ES-I3 (cell line): ENCODE results near the gene CHN1.

Experiments used
- H3K36me3 ChIP-seq: 2 replicates; pipeline ENCODE4 v1.6.1; 2013; ENCODE audit warnings: mild to moderate bottlenecking, low read length, control low read depth, moderate library complexity; ENCODE audit not compliant: insufficient read depth
- H3K4me1 ChIP-seq: 2 replicates; pipeline ENCODE4 v1.6.1; 2013; ENCODE audit warnings: mild to moderate bottlenecking, control low read depth, low read length; ENCODE audit not compliant: insufficient read depth
- H3K9ac ChIP-seq: 2 replicates; pipeline ENCODE4 v1.6.1; 2013; ENCODE audit warnings: low read depth, mild to moderate bottlenecking, low read length, moderate library complexity
- H3K9me3 ChIP-seq: 2 replicates; pipeline ENCODE4 v1.6.1; 2013; ENCODE audit warnings: mild to moderate bottlenecking, low read length, moderate library complexity; ENCODE audit not compliant: control insufficient read depth, insufficient read depth

Gene CHN1

DNA sequence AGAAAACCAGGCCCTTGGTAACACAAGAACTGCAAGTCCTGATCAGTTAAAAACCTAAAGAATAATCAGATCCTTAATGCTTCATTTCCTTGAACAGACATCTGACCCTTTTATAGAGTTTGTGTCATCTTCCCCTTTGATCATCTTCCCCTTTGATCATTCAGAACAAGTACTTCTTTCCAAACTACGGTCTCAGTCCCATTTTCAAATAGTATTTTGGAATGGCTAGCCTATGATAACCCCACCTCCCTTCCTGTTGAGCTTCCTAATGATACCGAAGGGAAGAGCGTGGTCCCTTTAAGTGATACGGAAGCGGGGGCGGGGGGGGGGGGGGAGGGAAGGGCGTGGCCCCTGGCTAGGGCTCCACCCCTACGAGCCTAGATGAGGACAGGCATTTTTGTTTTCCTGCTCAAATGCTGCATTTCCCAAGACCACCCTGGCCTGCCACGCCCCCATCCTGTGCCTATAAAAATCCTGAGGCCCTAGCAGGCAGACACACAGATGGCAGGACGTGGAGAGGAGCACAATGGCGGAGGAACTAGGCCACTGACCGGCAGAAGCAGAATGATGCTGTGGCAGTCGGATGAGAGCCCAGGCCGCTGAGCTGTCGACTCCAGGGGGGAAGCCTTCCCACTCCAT, 216.8 kb downstream of the CHN1 start:
- Histone ChIP-seq H3K9ac (peak overlapping the region; percentile 50; the same call in 1 of the 2 replicates), H3K36me3 (no peaks in the 10 kb centered on the region), H3K4me1 (peaks cover 40% of the 10 kb centered on the region), H3K9me3 (no peaks in the 10 kb centered on the region)

- Histone ChIP-seq H3K9ac (peak overlapping the region; percentile 19), H3K4me1 (peaks cover 34% of the 10 kb centered on the region), H3K9me3 (no peaks in the 10 kb centered on the region), H3K36me3 (no peaks in the 10 kb centered on the region)
Observed at GRCh38 chr2:174787487-174788205, 217.5 kb downstream of the CHN1 start.

- Histone ChIP-seq H3K9ac (no peak overlapping the region), H3K36me3 (no peaks in the 10 kb centered on the region)
Observed at GRCh38 chr2:174786066-174786725, 219.0 kb downstream of the CHN1 start.

DNA sequence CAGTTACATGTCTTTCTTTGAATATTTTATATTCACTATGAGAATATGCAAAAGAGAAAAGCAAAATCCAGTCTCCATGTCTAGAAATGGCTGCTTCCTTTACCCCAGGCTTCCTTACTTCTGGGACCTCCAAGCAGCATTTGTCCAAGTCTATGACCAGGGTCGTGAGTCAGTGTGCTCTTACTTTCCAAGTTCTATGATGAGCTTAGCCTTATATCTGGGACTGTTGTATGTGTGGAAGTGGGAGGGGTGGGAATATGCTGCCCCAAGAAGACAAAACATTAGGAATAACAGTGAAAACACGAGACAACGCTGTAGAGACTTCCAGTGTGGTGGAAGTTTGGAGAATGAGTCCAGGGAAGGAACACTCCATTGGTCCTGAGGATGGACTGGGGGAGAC, 219.7 kb downstream of the CHN1 start:
- H3K9me3 ChIP-seq, result no peaks in the 10 kb centered on the region
- H3K9ac ChIP-seq, result no peak overlapping the region
- H3K4me1 ChIP-seq, result peaks cover 27% of the 10 kb centered on the region
- H3K36me3 ChIP-seq, result no peaks in the 10 kb centered on the region

More at GRCh38 chr2:174786066-174786725, 219.0 kb downstream of the CHN1 start:
- Histone ChIP-seq H3K9me3 (no peaks in the 10 kb centered on the region), H3K4me1 (peaks cover 27% of the 10 kb centered on the region)

DNA sequence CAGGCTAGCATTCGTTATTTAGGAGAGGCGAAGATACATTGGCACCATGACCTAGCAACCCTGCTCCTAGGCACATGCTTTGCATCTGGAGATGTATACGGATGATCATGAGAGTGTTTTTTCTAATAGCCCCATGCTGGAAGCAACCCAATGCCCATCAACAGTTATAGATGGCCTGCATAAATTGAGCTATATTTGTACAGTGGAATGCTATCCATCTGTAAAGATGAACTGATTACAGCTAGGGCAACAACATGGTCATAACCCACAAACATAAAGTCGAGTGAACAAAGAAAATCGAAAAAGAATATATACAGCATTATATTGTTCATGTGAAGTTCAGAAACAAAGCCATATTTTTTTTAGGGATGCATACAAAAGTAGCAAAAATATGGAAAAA, 220.3 kb downstream of the CHN1 start:
- H3K36me3 ChIP-seq, result no peaks in the 10 kb centered on the region
- H3K9ac ChIP-seq, result no peak overlapping the region
- H3K9me3 ChIP-seq, result no peaks in the 10 kb centered on the region
- H3K4me1 ChIP-seq, result peaks cover 33% of the 10 kb centered on the region

GRCh38 chr2:174784316-174784715, 220.9 kb downstream of the CHN1 start:
- Histone ChIP-seq H3K36me3 (no peaks in the 10 kb centered on the region), H3K9ac (no peak overlapping the region), H3K9me3 (no peaks in the 10 kb centered on the region), H3K4me1 (peaks cover 39% of the 10 kb centered on the region)

DNA sequence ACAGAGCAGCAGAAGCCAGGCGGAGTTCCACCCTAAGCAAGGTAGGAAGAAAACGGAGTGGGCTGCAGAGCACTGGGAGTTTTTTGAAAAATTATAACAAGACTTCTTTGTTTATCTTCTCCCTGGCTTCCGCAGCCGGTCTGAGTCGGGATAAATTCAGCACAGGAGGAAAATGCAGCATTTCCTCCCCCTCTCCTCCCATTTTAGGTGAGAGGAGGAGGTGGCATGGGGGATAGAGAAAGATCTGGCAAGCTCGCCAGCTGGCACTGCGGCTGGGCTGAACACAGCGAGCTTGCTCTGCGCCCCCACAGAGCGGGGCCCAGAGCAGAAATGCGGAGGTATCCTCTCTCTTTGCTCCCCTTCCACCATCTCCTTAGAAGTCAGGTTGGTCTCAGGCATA, 223.2 kb downstream of the CHN1 start:
- H3K9me3 ChIP-seq, result no peaks in the 10 kb centered on the region
- no peak overlapping the region for H3K9ac ChIP-seq
- peaks cover 42% of the 10 kb centered on the region for H3K4me1 ChIP-seq
- H3K36me3 ChIP-seq, result no peaks in the 10 kb centered on the region

- Histone ChIP-seq H3K9me3 (no peaks in the 10 kb centered on the region), H3K9ac (no peak overlapping the region), H3K4me1 (peaks cover 41% of the 10 kb centered on the region), H3K36me3 (no peaks in the 10 kb centered on the region)
Observed at GRCh38 chr2:174781298-174781697, 223.9 kb downstream of the CHN1 start.

GRCh38 chr2:174780856-174781255, 224.3 kb downstream of the CHN1 start:
- no peak overlapping the region for H3K9ac ChIP-seq
- H3K9me3 ChIP-seq, result no peaks in the 10 kb centered on the region
- H3K4me1 ChIP-seq, result peaks cover 38% of the 10 kb centered on the region
- H3K36me3 ChIP-seq, result no peaks in the 10 kb centered on the region

DNA sequence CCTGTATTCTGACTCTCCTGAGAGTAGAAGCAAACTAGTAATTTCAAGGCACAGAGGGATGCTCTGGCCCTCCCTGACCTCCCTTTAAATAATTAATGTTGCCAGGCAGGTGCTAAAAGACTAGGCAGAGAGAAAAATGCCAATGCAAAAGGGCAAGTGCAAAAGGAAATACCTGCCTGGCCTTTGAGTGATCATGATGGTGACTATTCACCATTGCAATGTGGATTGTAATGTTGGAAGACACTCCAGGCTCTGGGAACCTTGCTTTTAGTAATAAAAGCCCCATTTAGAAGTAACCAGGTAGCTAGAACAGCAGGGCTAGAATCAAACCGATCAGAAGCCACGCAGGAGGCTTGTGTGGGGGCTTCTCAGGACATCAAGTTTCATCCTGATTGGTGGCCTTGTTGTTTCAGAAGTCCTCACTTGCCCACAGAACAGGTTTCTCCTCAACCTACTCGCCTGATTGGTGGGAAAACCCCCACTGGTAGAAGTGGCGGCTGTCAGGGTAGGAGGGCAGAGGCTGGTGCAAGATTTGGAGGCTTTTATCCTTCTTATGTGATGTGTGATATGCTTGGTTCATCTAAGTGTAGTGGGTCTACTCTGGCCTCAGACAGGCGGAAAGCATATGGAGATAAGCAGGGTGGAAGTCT, 224.9 kb downstream of the CHN1 start:
- Histone ChIP-seq H3K9ac (no peak overlapping the region), H3K9me3 (no peaks in the 10 kb centered on the region), H3K36me3 (no peaks in the 10 kb centered on the region), H3K4me1 (peaks cover 41% of the 10 kb centered on the region)

DNA sequence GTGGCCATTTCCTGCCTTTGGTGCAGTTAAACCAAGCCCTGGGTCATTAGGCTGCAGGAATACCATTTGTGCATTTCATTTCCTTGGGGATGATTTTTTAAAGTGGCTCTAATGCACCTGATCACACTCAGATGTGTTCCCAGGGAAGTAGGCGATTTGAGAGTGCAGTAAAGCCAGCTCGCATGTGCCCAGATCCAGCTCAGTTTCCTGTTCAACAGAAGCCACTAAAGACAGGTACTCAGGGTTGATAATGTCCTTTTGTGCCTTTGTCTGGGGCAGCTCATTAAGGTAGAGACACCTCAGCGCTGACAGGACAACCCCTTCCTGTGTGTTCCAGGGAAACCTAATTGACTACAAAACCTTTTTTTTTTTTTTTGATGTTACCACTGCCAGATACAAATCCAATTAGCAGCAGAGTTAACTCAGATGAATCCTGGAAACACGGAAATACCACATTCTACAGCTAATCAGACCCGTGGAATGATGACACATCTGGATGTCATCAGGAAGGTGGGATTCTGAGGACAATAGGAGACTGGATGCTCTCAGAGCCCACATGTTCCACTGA, 225.7 kb downstream of the CHN1 start:
- no peak overlapping the region for H3K9ac ChIP-seq
- H3K9me3 ChIP-seq, result no peaks in the 10 kb centered on the region

GRCh38 chr2:174778085-174778981, 226.8 kb downstream of the CHN1 start:
- Histone ChIP-seq H3K9ac (no peak overlapping the region), H3K9me3 (no peaks in the 10 kb centered on the region), H3K4me1 (peaks cover 45% of the 10 kb centered on the region), H3K36me3 (no peaks in the 10 kb centered on the region)

More for the DNA sequence above, 225.7 kb downstream of the CHN1 start:
- Histone ChIP-seq H3K36me3 (no peaks in the 10 kb centered on the region), H3K4me1 (peaks cover 41% of the 10 kb centered on the region)

DNA sequence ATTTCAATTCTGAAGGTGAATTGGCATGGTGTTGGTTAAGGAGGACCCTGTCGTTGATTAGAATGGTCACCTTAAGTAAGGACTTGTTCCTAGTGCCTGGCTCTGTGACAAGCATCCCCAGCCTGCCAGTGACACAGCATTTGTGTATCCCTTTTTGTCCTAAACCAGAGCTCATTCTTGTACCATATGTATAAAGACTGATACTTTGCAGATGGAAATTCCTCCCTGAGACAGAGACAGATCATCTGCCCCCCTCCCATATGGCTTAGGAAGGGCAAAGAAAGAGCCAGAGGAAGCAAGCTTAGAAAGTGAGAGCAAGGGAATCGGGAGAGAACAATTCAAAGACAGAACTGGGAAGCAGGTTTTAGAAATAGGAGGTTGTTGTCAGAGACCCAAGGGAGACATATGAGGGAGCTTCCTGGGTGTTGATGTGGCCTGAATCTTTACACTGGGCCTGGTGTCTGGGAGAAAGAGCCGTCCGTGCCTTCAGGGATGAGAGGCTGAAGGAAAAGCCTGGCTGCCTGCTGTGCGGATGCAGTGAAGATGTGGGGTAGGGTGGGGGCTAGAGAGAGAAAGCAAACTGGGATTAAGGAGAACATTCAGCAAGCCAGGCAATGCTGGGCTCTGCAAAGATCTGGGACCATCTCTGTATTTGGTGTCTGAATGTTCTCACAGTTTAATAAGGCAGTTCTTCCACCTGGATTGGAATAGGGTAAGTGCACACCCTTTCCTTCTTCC, 227.7 kb downstream of the CHN1 start:
- Histone ChIP-seq H3K9me3 (no peaks in the 10 kb centered on the region), H3K9ac (no peak overlapping the region), H3K36me3 (no peaks in the 10 kb centered on the region), H3K4me1 (peaks cover 53% of the 10 kb centered on the region)
